ENCODE measurements around the gene NFAM1.

DNA sequence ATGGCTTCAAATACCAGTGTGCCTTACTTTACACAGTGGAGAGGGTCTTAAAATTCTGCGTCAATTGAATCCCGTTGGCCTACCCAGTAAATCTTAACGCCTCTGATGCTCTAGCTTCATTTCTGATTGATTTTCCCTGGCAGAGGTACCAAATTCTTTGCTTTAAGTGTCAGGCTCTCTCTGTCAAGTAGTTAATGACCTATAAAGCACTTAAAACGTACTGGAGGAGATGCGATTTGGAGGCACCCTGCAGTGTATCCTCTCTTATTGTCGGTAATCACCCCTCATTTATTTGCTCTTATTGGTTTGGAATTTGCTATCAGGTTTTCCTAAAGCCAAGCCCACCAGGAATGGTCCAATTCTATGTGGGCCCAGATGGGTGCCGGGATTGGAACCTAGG lies 59.2 kb downstream of the NFAM1 start:
- TF ChIP-seq POLR2A (IDR thresholded peaks at IDR 0.05) (no peak), EP300 (IDR thresholded peaks at IDR 0.05) (no peak)
- TF ChIP-seq, protein P1, sequence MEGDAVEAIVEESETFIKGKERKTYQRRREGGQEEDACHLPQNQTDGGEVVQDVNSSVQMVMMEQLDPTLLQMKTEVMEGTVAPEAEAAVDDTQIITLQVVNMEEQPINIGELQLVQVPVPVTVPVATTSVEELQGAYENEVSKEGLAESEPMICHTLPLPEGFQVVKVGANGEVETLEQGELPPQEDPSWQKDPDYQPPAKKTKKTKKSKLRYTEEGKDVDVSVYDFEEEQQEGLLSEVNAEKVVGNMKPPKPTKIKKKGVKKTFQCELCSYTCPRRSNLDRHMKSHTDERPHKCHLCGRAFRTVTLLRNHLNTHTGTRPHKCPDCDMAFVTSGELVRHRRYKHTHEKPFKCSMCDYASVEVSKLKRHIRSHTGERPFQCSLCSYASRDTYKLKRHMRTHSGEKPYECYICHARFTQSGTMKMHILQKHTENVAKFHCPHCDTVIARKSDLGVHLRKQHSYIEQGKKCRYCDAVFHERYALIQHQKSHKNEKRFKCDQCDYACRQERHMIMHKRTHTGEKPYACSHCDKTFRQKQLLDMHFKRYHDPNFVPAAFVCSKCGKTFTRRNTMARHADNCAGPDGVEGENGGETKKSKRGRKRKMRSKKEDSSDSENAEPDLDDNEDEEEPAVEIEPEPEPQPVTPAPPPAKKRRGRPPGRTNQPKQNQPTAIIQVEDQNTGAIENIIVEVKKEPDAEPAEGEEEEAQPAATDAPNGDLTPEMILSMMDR (IDR thresholded peaks at IDR 0.05) = no peak
